ENCODE data around the gene ACAA2. TPM values are rescaled to one million over a fixed set of nuclear protein-coding genes. Genes with fewer than 3 reads are reported as not detected.

The ACAA2 gene
- total RNA-seq, 1 donor from 2014 or later = 91.9 TPM

DNA sequence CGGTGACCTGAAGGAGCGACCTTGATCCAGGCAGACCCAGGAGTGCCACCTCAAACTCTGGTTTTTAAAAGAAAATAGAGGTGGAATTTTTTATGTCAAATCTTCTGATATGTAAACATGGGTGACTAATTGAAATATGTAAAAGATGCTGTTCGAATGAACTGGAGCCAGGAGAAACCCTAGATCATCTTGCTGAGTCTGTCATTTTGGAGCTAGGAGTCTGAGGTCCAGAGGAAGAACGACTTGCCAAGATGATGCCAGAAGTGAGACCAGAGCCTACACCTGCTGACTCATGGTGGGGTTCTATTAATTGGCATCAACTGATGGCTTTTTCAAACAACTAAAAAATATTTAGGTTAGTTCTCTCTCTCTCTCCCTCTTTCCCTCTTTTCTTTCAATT is 74.1 kb downstream of the ACAA2 start:
- Mint-ChIP-seq H3K36me3 (no peaks in the 10 kb centered on the region), H3K27ac (no peak overlapping the region), H3K27me3 (ENCODE audit: insufficient read depth, low read depth) (peaks cover 6% of the 10 kb centered on the region), H3K9me3 (no peaks in the 10 kb centered on the region), H3K4me1 (no peaks in the 10 kb centered on the region), H3K4me3 (no peak overlapping the region)
- Histone ChIP-seq H3K4me2 (no peak overlapping the region), H3K4me3 (no peak overlapping the region), H3K4me1 (no peaks in the 10 kb centered on the region), H3K36me3 (no peaks in the 10 kb centered on the region), H3K27ac (no peak overlapping the region), H3K9me3 (ENCODE audit: low read depth) (no peaks in the 10 kb centered on the region), H3F3A (ENCODE audit: low read depth) (no peaks in the 10 kb centered on the region), H2AFZ (replicated peaks) (no peak overlapping the region), H4K20me1 (ENCODE audit: low read depth) (no peaks in the 10 kb centered on the region), H3K79me2 (ENCODE audit: low read depth) (no peaks in the 10 kb centered on the region), H3K27me3 (no peaks in the 10 kb centered on the region), H3K9ac (no peak overlapping the region)
- DNase-seq (ENCODE audit: low spot score) = no peak
- TF ChIP-seq EZH2phosphoT487 (IDR thresholded peaks at IDR 0.05) = no peak
- TF ChIP-seq EZH2 (IDR thresholded peaks at IDR 0.05) = no peak
- TF ChIP-seq, protein P1, sequence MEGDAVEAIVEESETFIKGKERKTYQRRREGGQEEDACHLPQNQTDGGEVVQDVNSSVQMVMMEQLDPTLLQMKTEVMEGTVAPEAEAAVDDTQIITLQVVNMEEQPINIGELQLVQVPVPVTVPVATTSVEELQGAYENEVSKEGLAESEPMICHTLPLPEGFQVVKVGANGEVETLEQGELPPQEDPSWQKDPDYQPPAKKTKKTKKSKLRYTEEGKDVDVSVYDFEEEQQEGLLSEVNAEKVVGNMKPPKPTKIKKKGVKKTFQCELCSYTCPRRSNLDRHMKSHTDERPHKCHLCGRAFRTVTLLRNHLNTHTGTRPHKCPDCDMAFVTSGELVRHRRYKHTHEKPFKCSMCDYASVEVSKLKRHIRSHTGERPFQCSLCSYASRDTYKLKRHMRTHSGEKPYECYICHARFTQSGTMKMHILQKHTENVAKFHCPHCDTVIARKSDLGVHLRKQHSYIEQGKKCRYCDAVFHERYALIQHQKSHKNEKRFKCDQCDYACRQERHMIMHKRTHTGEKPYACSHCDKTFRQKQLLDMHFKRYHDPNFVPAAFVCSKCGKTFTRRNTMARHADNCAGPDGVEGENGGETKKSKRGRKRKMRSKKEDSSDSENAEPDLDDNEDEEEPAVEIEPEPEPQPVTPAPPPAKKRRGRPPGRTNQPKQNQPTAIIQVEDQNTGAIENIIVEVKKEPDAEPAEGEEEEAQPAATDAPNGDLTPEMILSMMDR (IDR thresholded peaks at IDR 0.05) = no peak

GRCh38 chr18:49738721-49739120 is 74.6 kb downstream of the ACAA2 start:
- no peaks in the 10 kb centered on the region for H3K4me1 Mint-ChIP-seq
- no peaks in the 10 kb centered on the region for H3F3A ChIP-seq (ENCODE audit: low read depth)

GRCh38 chr18:49734836-49735235 is 78.5 kb downstream of the ACAA2 start:
- DNase-seq (ENCODE audit: low spot score) = no peak
- no peak overlapping the region for H3K4me3 Mint-ChIP-seq
- Histone ChIP-seq H3K27me3 (no peaks in the 10 kb centered on the region), H3K4me1 (peaks cover 3% of the 10 kb centered on the region), H3K36me3 (no peaks in the 10 kb centered on the region), H3F3A (ENCODE audit: low read depth) (no peaks in the 10 kb centered on the region), H3K4me3 (no peak overlapping the region), H3K27ac (no peak overlapping the region), H2AFZ (replicated peaks) (no peak overlapping the region), H4K20me1 (ENCODE audit: low read depth) (no peaks in the 10 kb centered on the region), H3K4me2 (no peak overlapping the region), H3K9me3 (ENCODE audit: low read depth) (no peaks in the 10 kb centered on the region), H3K9ac (no peak overlapping the region), H3K79me2 (ENCODE audit: low read depth) (no peaks in the 10 kb centered on the region)
- TF ChIP-seq, protein P1 (IDR thresholded peaks at IDR 0.05) = no peak
- TF ChIP-seq EZH2phosphoT487 (IDR thresholded peaks at IDR 0.05) (no peak), EZH2 (IDR thresholded peaks at IDR 0.05) (no peak)
- no peak overlapping the region for H3K27ac Mint-ChIP-seq
- no peaks in the 10 kb centered on the region for H3K36me3 Mint-ChIP-seq
- H3K27me3 Mint-ChIP-seq (ENCODE audit: insufficient read depth, low read depth) = peaks cover 6% of the 10 kb centered on the region
- H3K4me1 Mint-ChIP-seq = peaks cover 24% of the 10 kb centered on the region
- no peaks in the 10 kb centered on the region for H3K9me3 Mint-ChIP-seq

More at GRCh38 chr18:49738721-49739120, 74.6 kb downstream of the ACAA2 start:
- peaks cover 6% of the 10 kb centered on the region for H3K27me3 Mint-ChIP-seq (ENCODE audit: insufficient read depth, low read depth)
- H2AFZ ChIP-seq (replicated peaks) = no peak overlapping the region
- no peaks in the 10 kb centered on the region for H3K36me3 ChIP-seq
- no peak overlapping the region for H3K9ac ChIP-seq
- H3K4me3 ChIP-seq = no peak overlapping the region
- no peaks in the 10 kb centered on the region for H3K36me3 Mint-ChIP-seq
- no peak overlapping the region for H3K4me2 ChIP-seq
- H3K27ac Mint-ChIP-seq = no peak overlapping the region
- no peaks in the 10 kb centered on the region for H3K27me3 ChIP-seq
- H4K20me1 ChIP-seq (ENCODE audit: low read depth) = no peaks in the 10 kb centered on the region
- H3K79me2 ChIP-seq (ENCODE audit: low read depth) = no peaks in the 10 kb centered on the region
- H3K9me3 Mint-ChIP-seq = no peaks in the 10 kb centered on the region
- H3K27ac ChIP-seq = no peak overlapping the region
- no peak overlapping the region for H3K4me3 Mint-ChIP-seq
- H3K9me3 ChIP-seq (ENCODE audit: low read depth) = no peaks in the 10 kb centered on the region
- DNase-seq (ENCODE audit: low spot score) = no peak
- no peaks in the 10 kb centered on the region for H3K4me1 ChIP-seq
- TF ChIP-seq EZH2 (IDR thresholded peaks at IDR 0.05) (no peak), EZH2phosphoT487 (IDR thresholded peaks at IDR 0.05) (no peak)
- TF ChIP-seq, protein P1 (IDR thresholded peaks at IDR 0.05) = no peak

Measured in neural progenitor cell (in vitro differentiated cells).